CD4-positive, alpha-beta T cell (primary cell): ENCODE measurements around the gene KLHDC8B. TPM values are rescaled to one million over a fixed set of nuclear protein-coding genes. Genes with fewer than 3 reads are reported as not detected.
A peak's percentile ranks its signal among the peaks of the same experiment; 100 is the strongest.

ENCODE experiments used
- ATAC-seq: fragments of 200-7000 bp; cut with Tn5 transposase; one replicate; pipeline ENCODE4 v1.10.0; 2022; ENCODE audit warnings: mild to moderate bottlenecking; ENCODE audit not compliant: poor library complexity
- CTCF ChIA-PET: fragments of 350-600 bp; sonication (Branson Sonifier 250); formaldehyde crosslinking; loops from one replicate; lab custom pipeline; 2021; ENCODE audit warnings: antibody characterized with exemption, inconsistent platforms; lab: Charles Lee
- POLR2A ChIA-PET: fragments of 350-600 bp; sonication (Branson Sonifier 250); formaldehyde crosslinking; loops from one replicate; lab custom pipeline; 2021; ENCODE audit warnings: antibody characterized with exemption, inconsistent platforms; lab: Charles Lee
- DNase-seq, 14 experiments: peaks; one replicate each; pipeline ENCODE4 v3.0.0-alpha.2; 2013 to 2020; ENCODE audit warnings: mixed read lengths in 2 of 14
- H3K27ac ChIP-seq, 2 donors: one replicate each; pipeline versions ENCODE4 v1.5.1 to v1.7.0; 2013; ENCODE audit warnings: low read length in 2 of 2, low read depth in 1 of 2, mild to moderate bottlenecking in 1 of 2
- H3K27me3 ChIP-seq, 2 experiments: 1 replicate in 1 of 2; 2 replicates in 1 of 2; pipeline versions ENCODE4 v1.6.1 to v1.7.0; 2013; ENCODE audit warnings: low read length in 2 of 2, control low read depth in 1 of 2, mild to moderate bottlenecking in 1 of 2, moderate library complexity in 1 of 2; ENCODE audit not compliant: insufficient read depth in 2 of 2, control insufficient read depth in 1 of 2
- H3K36me3 ChIP-seq: one replicate; pipeline ENCODE4 v1.6.1; 2013; ENCODE audit warnings: low read length, control low read depth; ENCODE audit not compliant: insufficient read depth
- H3K4me1 ChIP-seq: one replicate; pipeline ENCODE4 v1.6.1; 2013; ENCODE audit warnings: low read length, control low read depth; ENCODE audit not compliant: insufficient read depth
- H3K4me3 ChIP-seq: one replicate; pipeline ENCODE4 v1.5.1; 2013; ENCODE audit warnings: mild to moderate bottlenecking, low read length, moderate library complexity
- H3K9me3 ChIP-seq, 2 experiments: 1 replicate in 1 of 2; 2 replicates in 1 of 2; pipeline versions ENCODE4 v1.6.1 to v1.7.0; 2013; ENCODE audit warnings: low read length in 2 of 2, mild to moderate bottlenecking in 2 of 2, control low read depth in 1 of 2, moderate library complexity in 1 of 2; ENCODE audit not compliant: control insufficient read depth in 1 of 2, insufficient read depth in 1 of 2
- H3K27ac Mint-ChIP-seq: one replicate; pipeline ENCODE4 v1.8.0; 2020; ENCODE audit warnings: mixed read lengths
- H3K27me3 Mint-ChIP-seq: one replicate; pipeline ENCODE4 v1.8.0; 2021; ENCODE audit warnings: mixed read lengths
- H3K36me3 Mint-ChIP-seq: one replicate; pipeline ENCODE4 v1.8.0; 2021; ENCODE audit warnings: low read depth, mixed read lengths
- H3K4me1 Mint-ChIP-seq: one replicate; pipeline ENCODE4 v1.8.0; 2021; ENCODE audit warnings: low read depth, mixed read lengths
- H3K4me3 Mint-ChIP-seq: one replicate; pipeline ENCODE4 v1.8.0; 2020; ENCODE audit warnings: mild to moderate bottlenecking, mixed read lengths
- H3K9me3 Mint-ChIP-seq: one replicate; pipeline ENCODE4 v1.8.0; 2020; ENCODE audit warnings: mixed read lengths
- CTCF ChIP-seq: fragments of 200-600 bp; IDR thresholded peaks from one replicate; pipeline ENCODE4 v1.8.0; 2022; ENCODE audit warnings: antibody characterized with exemption, mild to moderate bottlenecking
- intact Hi-C, 2 experiments: fragments of 100-400 bp; cut with DNase I in 1 of 2; cut with micrococcal nuclease in 1 of 2; formaldehyde crosslinking; loops; one replicate each; pipeline versions ENCODE4 v1.15.1 to v1.9.0; 2023 to 2025; cut with DNase I, micrococcal nuclease
- total RNA-seq, 174 experiments: library from RNA in 2 of 174; stranded (reverse) in 2 of 174; gene quantifications; one replicate each; pipeline ENCODE4 v1.2.3 and lab custom pipeline; 2021 to 2026

KLHDC8B gene
- total RNA-seq, 2 experiments from 2014 or later = 1.2 to 1.6 TPM

DNA sequence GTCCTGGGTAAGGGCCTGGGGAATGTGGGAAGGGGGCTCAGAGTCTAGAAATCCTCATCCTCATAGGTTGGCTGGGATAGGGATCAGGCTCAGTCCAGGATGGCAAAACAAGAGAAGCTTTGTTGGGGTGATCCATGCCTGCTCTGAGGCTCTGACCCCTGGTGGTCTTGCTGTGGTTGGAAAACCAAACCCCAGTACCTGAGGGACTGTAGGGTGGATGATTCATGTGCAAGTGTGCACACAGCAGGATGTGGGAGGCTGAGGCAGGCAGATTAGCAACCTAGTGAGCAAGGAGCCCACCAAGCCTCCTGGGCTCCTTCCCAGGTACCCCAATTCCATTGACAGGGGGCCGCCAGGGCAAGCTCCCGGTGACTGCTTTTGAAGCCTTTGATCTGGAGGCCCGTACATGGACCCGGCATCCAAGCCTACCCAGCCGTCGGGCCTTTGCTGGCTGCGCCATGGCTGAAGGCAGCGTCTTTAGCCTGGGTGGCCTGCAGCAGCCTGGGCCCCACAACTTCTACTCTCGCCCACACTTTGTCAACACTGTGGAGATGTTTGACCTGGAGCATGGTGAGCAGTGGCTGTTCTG is 3.1 kb downstream of the KLHDC8B start:
- TF ChIP-seq CTCF = no peak
- Mint-ChIP-seq H3K36me3 (no peaks in the 10 kb centered on the region), H3K27ac (no peak overlapping the region), H3K4me1 (peaks cover 26% of the 10 kb centered on the region), H3K9me3 (no peaks in the 10 kb centered on the region), H3K27me3 (peaks cover 8% of the 10 kb centered on the region), H3K4me3 (no peak overlapping the region)
- peaks cover 26% of the 10 kb centered on the region for H3K4me1 ChIP-seq
- H3K4me3 ChIP-seq = no peak overlapping the region
- H3K9me3 ChIP-seq = no peaks in the 10 kb centered on the region
- ChIA-PET CTCF (no interaction called here), POLR2A (no interaction called here)
- no peak for DNase-seq
- no peaks in the 10 kb centered on the region for H3K27me3 ChIP-seq
- ATAC-seq = no peak
- intact Hi-C loops = loop anchor here in 1 of 2 experiments (5.0 kb wide), 2 partner anchors 103 to 293 kb away; partner anchors contain the start of gene C3orf62
- no peak overlapping the region for H3K27ac ChIP-seq
- no peaks in the 10 kb centered on the region for H3K36me3 ChIP-seq

- H3K4me1 ChIP-seq = peaks cover 23% of the 10 kb centered on the region
- Mint-ChIP-seq H3K4me1 (peaks cover 19% of the 10 kb centered on the region), H3K4me3 (no peak overlapping the region), H3K36me3 (no peaks in the 10 kb centered on the region), H3K27ac (no peak overlapping the region), H3K9me3 (no peaks in the 10 kb centered on the region), H3K27me3 (peaks cover 10% of the 10 kb centered on the region)
- intact Hi-C loops = no loop called here
- POLR2A ChIA-PET = no interaction called here
- DNase-seq (no peak), ATAC-seq (no peak)
- no peak overlapping the region for H3K27ac ChIP-seq
- H3K4me3 ChIP-seq = no peak overlapping the region
- no peaks in the 10 kb centered on the region for H3K36me3 ChIP-seq
- no peak for TF ChIP-seq CTCF
- H3K9me3 ChIP-seq = no peaks in the 10 kb centered on the region
- H3K27me3 ChIP-seq = no peaks in the 10 kb centered on the region
- CTCF ChIA-PET = interaction anchor here (0.6 kb wide), 1 partner anchor 1420 kb away, joined by 6 read pairs; no protein-coding TSS in a partner anchor
Measured at GRCh38 chr3:49175530-49175929, 4.1 kb downstream of the KLHDC8B start.

GRCh38 chr3:49177073-49177472 is 5.7 kb downstream of the KLHDC8B start:
- no peak for TF ChIP-seq CTCF
- ChIA-PET POLR2A (no interaction called here), CTCF (no interaction called here)
- Mint-ChIP-seq H3K36me3 (no peaks in the 10 kb centered on the region), H3K9me3 (no peaks in the 10 kb centered on the region), H3K4me1 (peaks cover 7% of the 10 kb centered on the region), H3K27ac (no peak overlapping the region), H3K27me3 (peaks cover 18% of the 10 kb centered on the region), H3K4me3 (peak overlapping the region; percentile 3)
- intact Hi-C loops = no loop called here
- Histone ChIP-seq H3K4me1 (peaks cover 8% of the 10 kb centered on the region), H3K27ac (no peak overlapping the region), H3K36me3 (no peaks in the 10 kb centered on the region), H3K27me3 (no peaks in the 10 kb centered on the region), H3K9me3 (no peaks in the 10 kb centered on the region), H3K4me3 (no peak overlapping the region)
- ATAC-seq = no peak
- DNase-seq = no peak
